NT2/D1 (cell line): Measurements from ENCODE around the gene GSG1L2.

Source experiments
- DNase-seq: peaks from one replicate; pipeline ENCODE4 v3.0.0-alpha.2; 2011; ENCODE audit warnings: low read depth, low spot score
- H3K27me3 ChIP-seq: 2 replicates; pipeline ENCODE4 v1.6.0; 2011; ENCODE audit warnings: mild to moderate bottlenecking; ENCODE audit not compliant: insufficient read length, insufficient read depth
- H3K36me3 ChIP-seq: 2 replicates; pipeline ENCODE4 v1.6.1; 2011; ENCODE audit warnings: mild to moderate bottlenecking, low read length, mixed read lengths; ENCODE audit not compliant: insufficient read depth, insufficient read length
- H3K4me1 ChIP-seq: 2 replicates; pipeline ENCODE4 v1.5.1; 2011; ENCODE audit not compliant: insufficient read depth, insufficient read length
- H3K4me3 ChIP-seq: 2 replicates; pipeline ENCODE4 v1.5.1; 2011; ENCODE audit warnings: low read depth; ENCODE audit not compliant: insufficient read length
- H3K9ac ChIP-seq: 2 replicates; pipeline ENCODE4 v1.6.0; 2011; ENCODE audit warnings: low read depth; ENCODE audit not compliant: insufficient read length
- H3K9me3 ChIP-seq: 2 replicates; pipeline ENCODE4 v1.5.1; 2011; ENCODE audit warnings: mild to moderate bottlenecking, low read length; ENCODE audit not compliant: insufficient read depth
- SUZ12 ChIP-seq: IDR thresholded peaks from 2 replicates; pipeline ENCODE4 v1.6.1; 2011; ENCODE audit not compliant: insufficient read length, insufficient read depth; ENCODE audit errors: extremely low read depth
- YY1 ChIP-seq: IDR thresholded peaks from 2 replicates; pipeline ENCODE4 v1.6.1; 2011; ENCODE audit not compliant: insufficient read length, insufficient read depth
- ZNF274 ChIP-seq: IDR thresholded peaks from 2 replicates; pipeline ENCODE4 v1.6.1; 2011; ENCODE audit warnings: mild to moderate bottlenecking, low read depth, low read length

The GSG1L2 gene

GRCh38 chr17:9855036-9855435 is 33.2 kb upstream of the GSG1L2 start:
- Histone ChIP-seq H3K9ac (no peak overlapping the region), H3K36me3 (no peaks in the 10 kb centered on the region), H3K9me3 (no peaks in the 10 kb centered on the region; the same call in 1 of the 2 replicates), H3K27me3 (no peaks in the 10 kb centered on the region), H3K4me1 (no peaks in the 10 kb centered on the region), H3K4me3 (no peak overlapping the region)
- no peak for DNase-seq
- TF ChIP-seq ZNF274 (no peak), YY1 (no peak), SUZ12 (no peak)

DNA sequence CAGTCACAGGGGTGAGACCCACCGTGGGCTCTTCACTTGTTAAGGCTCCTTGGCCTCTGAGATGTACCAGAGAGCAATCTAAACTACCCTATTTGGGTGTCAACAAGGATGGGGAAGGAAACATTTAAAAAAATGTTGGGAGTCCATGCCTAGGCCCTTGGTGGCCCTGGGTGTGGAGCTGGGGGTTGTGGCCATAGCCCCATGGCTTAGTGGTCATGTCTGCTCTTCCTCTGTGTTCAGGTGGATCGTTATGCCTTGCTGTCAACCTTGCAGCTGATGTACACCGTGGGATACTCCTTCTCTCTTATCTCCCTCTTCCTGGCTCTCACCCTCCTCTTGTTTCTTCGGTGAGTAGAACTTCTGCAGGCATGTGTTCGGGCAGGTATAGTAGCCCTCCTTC is 32.4 kb upstream of the GSG1L2 start:
- no peak overlapping the region for H3K9ac ChIP-seq
- no peaks in the 10 kb centered on the region; the same call in 1 of the 2 replicates for H3K9me3 ChIP-seq
- no peak overlapping the region for H3K4me3 ChIP-seq
- H3K36me3 ChIP-seq: no peaks in the 10 kb centered on the region
- no peak for DNase-seq
- TF ChIP-seq YY1 (no peak), SUZ12 (no peak), ZNF274 (no peak)
- H3K4me1 ChIP-seq: no peaks in the 10 kb centered on the region
- H3K27me3 ChIP-seq: no peaks in the 10 kb centered on the region

- Histone ChIP-seq H3K27me3 (no peaks in the 10 kb centered on the region), H3K4me3 (no peak overlapping the region), H3K4me1 (no peaks in the 10 kb centered on the region), H3K36me3 (no peaks in the 10 kb centered on the region), H3K9ac (no peak overlapping the region), H3K9me3 (no peaks in the 10 kb centered on the region)
- TF ChIP-seq ZNF274: no peak
- TF ChIP-seq YY1: no peak
- TF ChIP-seq SUZ12: no peak
- DNase-seq: no peak
Measured at GRCh38 chr17:9850151-9850550, 28.3 kb upstream of the GSG1L2 start.

DNA sequence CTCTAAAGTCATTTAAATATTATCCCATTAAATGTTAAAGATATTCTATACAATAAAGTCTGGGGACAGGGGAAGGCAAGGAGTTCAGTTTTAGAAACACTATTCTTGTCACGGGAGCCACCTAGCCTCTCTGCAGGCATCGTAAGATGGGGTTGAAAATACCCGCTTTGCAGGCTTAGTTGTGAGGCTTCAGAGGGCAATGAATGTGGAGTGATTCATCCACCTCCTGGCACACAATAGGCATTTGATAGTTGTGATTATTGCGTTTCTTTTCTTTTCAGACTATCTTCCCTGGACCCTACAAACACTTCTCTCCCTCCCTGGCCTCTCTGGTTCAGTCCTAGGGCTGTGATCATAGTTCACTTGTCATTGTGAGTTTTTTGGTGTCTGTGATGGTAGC is 23.4 kb upstream of the GSG1L2 start:
- Histone ChIP-seq H3K27me3 (no peaks in the 10 kb centered on the region), H3K4me3 (no peak overlapping the region), H3K9ac (no peak overlapping the region), H3K9me3 (no peaks in the 10 kb centered on the region), H3K36me3 (no peaks in the 10 kb centered on the region), H3K4me1 (no peaks in the 10 kb centered on the region)
- DNase-seq: no peak
- TF ChIP-seq YY1 (no peak), ZNF274 (no peak), SUZ12 (no peak)

DNA sequence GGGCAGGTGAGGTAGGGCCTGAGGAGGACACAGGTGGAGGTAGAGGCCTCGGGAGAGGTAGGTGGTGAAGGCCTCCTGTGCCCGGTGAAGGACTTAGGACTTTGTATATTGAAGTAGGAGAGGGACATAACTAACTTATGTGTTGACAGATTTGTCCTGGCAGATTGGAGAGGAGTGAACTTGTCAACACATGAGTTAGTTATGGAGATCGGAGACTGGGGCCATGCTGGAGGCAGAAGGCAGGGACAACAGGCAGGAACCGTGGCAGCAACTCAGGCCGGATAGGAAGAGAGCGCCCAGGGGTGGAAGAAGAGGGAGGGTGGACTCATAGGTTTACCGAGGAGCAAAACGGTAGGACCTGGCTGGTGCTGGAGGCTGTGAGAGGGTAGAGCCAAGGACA is 22.3 kb upstream of the GSG1L2 start:
- H3K27me3 ChIP-seq: no peaks in the 10 kb centered on the region
- H3K4me1 ChIP-seq: peaks cover under 1% of the 10 kb centered on the region
- H3K4me3 ChIP-seq: no peak overlapping the region
- TF ChIP-seq SUZ12 (no peak), ZNF274 (no peak), YY1 (no peak)
- no peaks in the 10 kb centered on the region for H3K9me3 ChIP-seq
- H3K9ac ChIP-seq: no peak overlapping the region
- no peak for DNase-seq
- no peaks in the 10 kb centered on the region for H3K36me3 ChIP-seq

- H3K9ac ChIP-seq: no peak overlapping the region
- peaks cover 5% of the 10 kb centered on the region for H3K4me1 ChIP-seq
- no peak for TF ChIP-seq YY1
- no peak for TF ChIP-seq SUZ12
- TF ChIP-seq ZNF274: no peak
- no peaks in the 10 kb centered on the region for H3K27me3 ChIP-seq
- H3K36me3 ChIP-seq: no peaks in the 10 kb centered on the region
- H3K4me3 ChIP-seq: no peak overlapping the region
- no peaks in the 10 kb centered on the region for H3K9me3 ChIP-seq
- DNase-seq: no peak
Measured at GRCh38 chr17:9843152-9844010, 21.5 kb upstream of the GSG1L2 start.

GRCh38 chr17:9842057-9842758 is 20.3 kb upstream of the GSG1L2 start:
- no peak overlapping the region for H3K9ac ChIP-seq
- H3K4me3 ChIP-seq: no peak overlapping the region
- no peaks in the 10 kb centered on the region for H3K36me3 ChIP-seq
- peaks cover 7% of the 10 kb centered on the region for H3K4me1 ChIP-seq
- no peaks in the 10 kb centered on the region for H3K27me3 ChIP-seq
- TF ChIP-seq ZNF274 (no peak), YY1 (no peak), SUZ12 (no peak)
- no peaks in the 10 kb centered on the region for H3K9me3 ChIP-seq
- no peak for DNase-seq
